DMS 273 treated with DMSO at 0.1 percent for 48 hours (cell line): Measurements from ENCODE around the gene AGPAT2.
"Not testable (repeated sequence)": the region's sequence is repeated elsewhere in the genome, so short reads cannot be mapped to it uniquely, and the experiment has no call there.

Source experiments
- DNase-seq: peaks from one replicate; lab custom pipeline; 2025; lab: John Stamatoyannopoulos, UW

Gene AGPAT2

GRCh38 chr9:136645352-136645902 is 41.8 kb downstream of the AGPAT2 start:
- DNase-seq = no peak

- DNase-seq = no peak
These were observed 42.5 kb downstream of the AGPAT2 start for GRCh38 chr9:136644593-136645351.

DNA sequence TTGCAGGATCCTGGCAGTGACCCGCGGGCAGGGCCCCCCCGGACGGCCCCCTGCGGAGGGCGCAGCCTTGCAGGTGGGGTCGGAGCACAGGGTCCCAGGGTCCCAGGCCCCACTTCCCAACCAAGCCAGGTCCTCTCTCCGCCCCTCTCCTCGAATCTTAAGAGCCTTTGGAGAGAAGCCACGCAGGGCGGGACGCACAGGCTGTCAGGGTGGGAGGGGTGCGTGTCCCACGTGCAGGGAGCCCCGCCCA is 43.0 kb downstream of the AGPAT2 start:
- peak; percentile 41 for DNase-seq

- no peak for DNase-seq
These were observed 43.5 kb downstream of the AGPAT2 start for GRCh38 chr9:136643596-136644342.

DNA sequence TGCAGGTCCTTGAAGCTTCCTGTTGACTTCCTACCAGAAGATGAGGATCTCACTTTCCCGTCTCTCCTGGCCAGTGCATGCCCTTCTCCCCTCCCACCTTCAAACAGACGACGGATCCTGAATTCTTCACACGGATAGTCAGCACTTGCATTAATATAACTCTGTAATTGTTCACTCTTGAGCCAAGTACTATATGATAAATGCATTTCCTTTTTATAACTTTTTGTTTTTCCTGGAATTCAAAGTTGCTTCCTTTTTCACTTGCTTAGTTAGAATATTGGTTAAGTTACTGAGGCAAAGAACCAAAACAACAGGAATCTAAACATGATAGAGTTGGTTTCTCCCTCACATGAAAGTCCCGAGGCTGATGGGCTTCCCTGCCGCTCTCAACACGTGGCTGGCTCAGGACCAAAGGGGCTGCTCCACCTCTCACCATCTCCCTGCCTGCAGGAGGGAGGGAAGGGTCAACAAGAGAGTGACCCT is 44.8 kb downstream of the AGPAT2 start:
- no peak for DNase-seq

- no peak for DNase-seq
These were observed 46.8 kb downstream of the AGPAT2 start for GRCh38 chr9:136640171-136641111.

DNA sequence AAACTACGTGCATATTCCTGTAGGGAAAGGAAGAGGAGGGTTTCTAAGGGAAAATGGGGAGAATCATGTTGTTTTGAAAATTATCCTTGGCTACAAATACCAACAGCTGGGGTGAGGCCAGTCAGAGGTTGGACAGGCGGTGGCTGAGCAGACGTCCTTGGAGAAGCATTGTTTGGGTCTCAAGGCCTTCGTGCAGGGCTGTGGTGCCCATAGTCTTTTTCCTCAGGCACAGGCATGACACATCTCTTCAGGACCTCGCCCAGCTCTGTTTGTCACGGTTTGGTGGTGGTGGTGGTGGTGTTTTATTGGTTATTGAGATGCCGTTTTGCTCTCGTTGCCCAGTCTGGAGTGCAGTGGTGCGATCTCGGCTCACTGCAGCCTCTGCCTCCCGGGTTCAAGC is 52.4 kb downstream of the AGPAT2 start:
- no peak for DNase-seq

DNA sequence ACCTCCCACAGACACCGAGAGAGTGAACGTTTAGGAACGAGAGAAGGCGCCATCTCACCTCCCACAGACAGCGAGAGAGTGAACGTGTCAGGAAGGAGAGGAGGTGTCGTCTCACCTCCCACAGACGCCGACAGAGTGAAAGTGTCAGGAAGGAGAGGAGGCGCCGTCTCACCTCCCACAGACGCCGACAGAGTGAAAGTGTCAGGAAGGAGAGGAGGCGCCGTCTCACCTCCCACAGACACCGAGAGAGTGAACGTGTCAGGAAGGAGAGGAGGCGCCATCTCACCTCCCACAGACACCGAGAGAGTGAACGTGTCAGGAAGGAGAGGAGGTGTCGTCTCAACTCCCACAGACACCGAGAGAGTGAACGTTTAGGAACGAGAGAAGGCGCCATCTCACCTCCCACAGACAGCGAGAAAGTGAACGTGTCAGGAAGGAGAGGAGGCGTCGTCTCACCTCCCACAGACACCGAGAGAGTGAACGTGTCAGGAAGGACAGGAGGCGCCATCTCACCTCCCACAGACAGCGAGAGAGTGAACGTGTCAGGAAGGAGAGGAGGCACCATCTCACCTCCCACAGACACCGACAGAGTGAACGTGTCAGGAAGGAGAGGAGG is 54.7 kb downstream of the AGPAT2 start:
- DNase-seq = not testable (repeated sequence)

DNA sequence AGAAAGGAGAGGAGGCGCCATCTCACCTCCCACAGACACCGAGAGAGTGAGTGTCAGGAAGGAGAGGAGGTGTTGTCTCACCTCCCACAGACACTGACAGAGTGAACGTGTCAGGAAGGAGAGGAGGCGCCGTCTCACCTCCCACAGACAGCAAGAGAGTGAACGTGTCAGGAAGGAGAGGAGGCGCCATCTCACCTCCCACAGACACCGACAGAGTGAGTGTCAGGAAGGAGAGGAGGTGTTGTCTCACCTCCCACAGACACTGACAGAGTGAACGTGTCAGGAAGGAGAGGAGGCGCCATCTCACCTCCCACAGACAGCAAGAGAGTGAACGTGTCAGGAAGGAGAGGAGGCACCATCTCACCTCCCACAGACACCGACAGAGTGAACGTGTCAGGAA is 55.2 kb downstream of the AGPAT2 start:
- DNase-seq = not testable (repeated sequence)

DNA sequence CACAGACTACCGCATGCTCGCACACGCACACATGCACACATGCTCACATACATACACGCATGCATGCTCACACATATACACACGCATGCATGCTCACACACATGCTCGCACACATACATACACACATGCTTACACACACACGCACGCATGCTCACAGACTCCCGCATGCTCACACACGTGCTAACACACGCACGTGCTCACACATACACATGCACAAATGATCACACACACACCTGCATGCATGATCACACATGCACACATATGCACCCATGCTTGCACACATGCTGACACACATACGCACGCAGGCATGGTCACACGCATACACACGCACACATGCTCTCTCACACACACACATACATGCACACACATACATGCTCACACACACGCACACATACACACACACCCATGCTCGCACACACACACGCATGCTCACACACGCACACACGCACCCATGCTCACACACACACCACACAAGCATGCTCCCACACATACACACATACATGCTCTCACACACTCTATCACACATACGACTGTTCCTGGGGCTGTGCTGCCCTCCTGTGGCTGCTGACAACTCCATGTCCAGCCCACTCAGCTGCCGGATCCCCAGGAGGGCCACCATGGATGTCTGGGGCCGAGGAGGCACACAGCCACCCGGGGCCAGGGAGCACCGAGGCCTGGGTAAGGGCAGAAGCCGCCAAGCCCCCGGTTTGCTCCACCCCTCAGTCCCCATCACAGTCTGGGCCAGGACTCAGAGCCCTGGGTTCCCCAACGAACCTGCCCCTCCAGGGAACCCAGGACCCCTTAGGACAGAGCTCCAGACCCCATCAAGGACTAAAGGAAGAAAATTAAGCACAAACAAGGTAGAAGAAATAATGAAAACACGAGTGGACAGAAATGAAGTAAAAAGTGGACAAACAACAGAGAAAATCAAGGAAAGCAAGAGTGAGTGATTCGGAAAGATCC is 55.9 kb downstream of the AGPAT2 start:
- DNase-seq = no peak

DNA sequence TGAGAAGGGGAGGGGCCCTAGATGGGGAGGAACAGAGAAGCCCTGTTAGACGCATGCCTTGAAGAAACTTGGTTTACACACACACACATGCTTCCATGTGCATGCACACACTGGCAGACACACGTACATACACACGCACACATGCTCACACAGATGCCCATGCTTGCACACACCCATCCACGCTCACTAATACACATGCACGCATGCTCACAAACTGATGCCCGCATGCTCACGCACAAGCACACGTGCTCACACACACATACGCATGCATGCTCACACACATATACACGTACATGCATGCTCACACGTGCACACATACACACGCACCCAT is 56.6 kb downstream of the AGPAT2 start:
- DNase-seq = no peak

DNA sequence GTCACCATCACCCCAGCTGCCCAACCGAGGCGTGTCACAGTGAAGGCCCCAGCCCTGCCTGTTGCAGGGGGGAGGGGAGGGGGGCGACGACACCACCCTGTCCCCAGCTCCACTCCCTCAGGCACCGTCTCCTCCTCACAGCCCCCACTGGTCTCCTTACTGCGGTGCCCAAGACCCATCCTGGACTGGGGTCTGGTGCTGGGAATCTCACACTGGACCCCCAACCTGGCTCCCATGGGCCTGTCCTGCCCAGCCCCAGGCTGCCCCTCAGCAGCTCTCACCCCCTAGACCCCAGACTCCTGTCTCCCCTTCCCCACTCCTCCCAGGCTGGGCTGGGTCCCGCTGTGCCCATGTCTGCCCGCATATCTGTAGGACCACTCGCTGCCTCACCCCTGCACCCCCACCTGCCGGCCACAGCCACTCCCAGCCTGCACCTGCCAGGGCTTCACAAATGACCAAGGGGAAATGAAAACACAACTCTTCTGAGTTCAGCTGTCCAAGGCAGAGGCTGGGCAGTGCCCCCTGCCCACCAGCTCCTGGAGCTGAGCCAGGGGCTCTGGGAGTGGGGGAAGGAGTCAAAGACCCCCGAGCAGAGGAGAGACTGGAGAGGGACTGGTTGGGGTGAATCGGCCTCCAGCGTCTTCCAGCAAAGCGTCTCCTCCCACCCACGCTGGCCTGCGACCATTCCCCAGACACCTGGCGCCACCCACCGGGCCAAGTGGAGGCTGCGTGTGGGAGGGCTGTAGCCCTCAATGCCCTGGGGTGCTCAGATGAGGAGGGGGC is 57.2 kb downstream of the AGPAT2 start:
- DNase-seq = no peak

- no peak for DNase-seq
These were observed 58.0 kb downstream of the AGPAT2 start for GRCh38 chr9:136629001-136629878.

DNA sequence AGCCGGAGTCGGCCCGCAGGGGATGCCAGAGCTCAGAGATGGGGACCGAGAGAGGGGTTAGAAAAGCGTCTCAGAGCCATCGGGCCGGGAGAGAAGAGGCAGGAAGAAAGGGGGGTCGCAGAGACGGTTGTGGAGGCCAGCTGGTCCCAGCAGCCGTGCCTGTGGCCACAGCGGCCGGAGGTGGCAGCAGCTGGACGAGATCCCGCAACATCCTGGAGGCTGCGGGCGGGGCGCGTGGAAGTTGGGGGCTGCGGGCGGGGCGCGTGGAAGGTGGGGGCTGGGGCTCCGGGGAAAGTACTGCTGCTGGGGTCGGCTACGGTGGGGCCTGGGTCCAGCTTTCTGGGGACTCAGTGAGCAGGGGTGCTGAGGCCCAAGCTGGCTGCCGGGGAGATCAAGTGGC is 59.0 kb downstream of the AGPAT2 start:
- DNase-seq = no peak

DNA sequence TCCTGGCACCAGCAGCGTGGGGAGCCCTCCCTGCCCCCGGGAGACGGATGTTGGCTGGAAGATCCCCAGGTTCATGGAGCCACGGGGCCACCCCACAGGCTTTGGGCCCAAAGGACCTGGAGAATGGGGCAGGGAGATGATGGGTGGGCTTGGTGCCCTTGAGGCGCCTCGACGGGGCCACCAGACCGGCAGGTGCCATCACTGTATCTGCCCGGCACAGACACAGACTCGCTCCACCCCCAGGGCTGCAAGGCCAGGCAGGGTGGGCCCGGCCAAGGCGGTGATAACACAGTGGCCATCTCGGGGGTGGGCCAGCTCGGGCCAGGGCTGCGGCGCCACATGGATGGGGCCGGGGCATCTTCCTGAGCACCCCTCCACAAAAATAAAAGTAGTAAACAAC is 59.6 kb downstream of the AGPAT2 start:
- no peak for DNase-seq

- no peak for DNase-seq
These were observed 60.3 kb downstream of the AGPAT2 start for GRCh38 chr9:136626740-136627642.

DNA sequence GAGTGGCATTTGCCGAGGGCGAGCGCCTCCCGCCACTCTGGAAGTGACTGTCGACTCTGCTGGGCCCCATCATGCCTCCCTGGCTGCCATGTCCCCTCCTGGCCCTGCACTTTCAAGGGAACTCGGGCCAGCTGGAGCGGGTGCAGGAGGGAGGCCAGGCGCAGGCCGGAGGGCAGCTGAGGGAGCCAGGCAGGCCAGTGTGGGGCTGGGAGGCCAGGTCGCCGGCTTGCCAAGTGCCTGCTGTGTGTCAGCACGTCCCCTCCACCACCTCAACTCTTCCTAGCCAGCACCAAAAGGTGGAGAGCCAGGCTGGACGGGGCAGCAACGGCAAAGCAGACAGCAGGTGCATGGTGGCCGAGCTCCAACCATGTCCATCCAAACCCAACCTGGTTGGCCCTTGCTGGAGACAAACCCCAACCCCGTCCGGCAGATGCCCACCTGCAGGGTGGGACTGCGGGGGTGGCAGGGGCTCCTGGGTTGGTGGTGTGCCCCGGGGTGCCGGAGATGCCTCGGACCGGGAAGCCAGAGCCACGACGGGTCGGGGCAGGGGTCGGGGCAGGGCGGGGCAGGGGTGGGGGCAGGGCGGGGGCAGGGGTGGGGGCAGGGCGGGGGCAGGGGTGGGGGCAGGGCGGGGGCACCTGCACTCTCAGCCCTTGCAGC is 61.1 kb downstream of the AGPAT2 start:
- DNase-seq = no peak
